Tibial artery (tissue), 4 donors: ENCODE results near the gene TBX19.

Experiments
- DNase-seq, 2 donors: peaks; one replicate each; pipeline ENCODE4 v3.0.0-alpha.2; 2019
- H3K27ac ChIP-seq, 2 donors: fragments of 200-600 bp; sonication (generic) in 1 of 2; 1 replicate in 1 of 2; 2 replicates in 1 of 2; pipeline ENCODE4 v1.5.1; 2018 to 2019; ENCODE audit warnings: mild to moderate bottlenecking in 1 of 2
- H3K27me3 ChIP-seq, 2 donors: fragments of 200-600 bp; sonication (generic) in 1 of 2; one replicate each; pipeline versions ENCODE4 v1.5.1 to v1.6.0; 2016 to 2019
- H3K36me3 ChIP-seq, 3 donors: fragments of 200-600 bp; sonication (generic) in 2 of 3; one replicate each; pipeline ENCODE4 v1.5.1; 2016 to 2019; ENCODE audit warnings: mild to moderate bottlenecking in 2 of 3
- H3K4me1 ChIP-seq, 4 donors: fragments of 200-600 bp; sonication (generic) in 2 of 4; 1 replicate in 3 of 4; 2 replicates in 1 of 4; pipeline ENCODE4 v1.5.1; 2016 to 2019
- H3K4me3 ChIP-seq, 2 donors: fragments of 200-600 bp; sonication (generic) in 1 of 2; 1 replicate in 1 of 2; 2 replicates in 1 of 2; pipeline ENCODE4 v1.5.1; 2018 to 2019; ENCODE audit warnings: mild to moderate bottlenecking in 2 of 2
- H3K9me3 ChIP-seq, 3 donors: fragments of 200-600 bp; sonication (generic) in 1 of 3; one replicate each; pipeline ENCODE4 v1.5.1; 2016 to 2019
- CTCF ChIP-seq, 2 experiments: fragments of 200-600 bp in 1 of 2; fragments of 450-650 bp in 1 of 2; IDR thresholded peaks; one replicate each; pipeline ENCODE4 v1.5.1; 2017 to 2019; ENCODE audit warnings: antibody characterized with exemption in 2 of 2, mild to moderate bottlenecking in 1 of 2, moderate library complexity in 1 of 2
- intact Hi-C: fragments of 100-400 bp; cut with DNase I; formaldehyde crosslinking; loops from one replicate; pipeline ENCODE4 v1.15.0; 2023; ENCODE audit warnings: low total_unique reads

TBX19 gene

GRCh38 chr1:168264296-168264695, 16.4 kb upstream of the TBX19 start:
- H3K27me3 ChIP-seq: no peaks in the 10 kb centered on the region
- H3K27ac ChIP-seq: no peak overlapping the region
- intact Hi-C loops: no loop called here

GRCh38 chr1:168265596-168265995, 15.1 kb upstream of the TBX19 start:
- peaks cover 0 to 4% (median 4%) of the 10 kb centered on the region in 3 donors for H3K36me3 ChIP-seq
- DNase-seq: no peak
- H3K27ac ChIP-seq: no peak overlapping the region
- H3K27me3 ChIP-seq: no peaks in the 10 kb centered on the region
- no peak overlapping the region for H3K4me3 ChIP-seq
- TF ChIP-seq CTCF (IDR thresholded peaks at IDR 0.05): no peak
- H3K9me3 ChIP-seq: no peaks in the 10 kb centered on the region
- intact Hi-C loops: no loop called here
- peaks cover 0 to 19% (median 17%) of the 10 kb centered on the region in 4 donors for H3K4me1 ChIP-seq

More at GRCh38 chr1:168264296-168264695, 16.4 kb upstream of the TBX19 start:
- Histone ChIP-seq H3K36me3 (peaks cover 0 to 4% (median 0%) of the 10 kb centered on the region in 3 donors), H3K4me3 (no peak overlapping the region), H3K9me3 (no peaks in the 10 kb centered on the region), H3K4me1 (peaks cover 0 to 25% (median 18%) of the 10 kb centered on the region in 4 donors)
- TF ChIP-seq CTCF (IDR thresholded peaks at IDR 0.05): no peak
- DNase-seq: no peak

- Histone ChIP-seq H3K27ac (no peak overlapping the region), H3K4me3 (no peak overlapping the region), H3K36me3 (peaks cover 0 to 4% (median 4%) of the 10 kb centered on the region in 3 donors), H3K27me3 (no peaks in the 10 kb centered on the region), H3K4me1 (peaks cover 0 to 11% (median 7%) of the 10 kb centered on the region in 4 donors), H3K9me3 (no peaks in the 10 kb centered on the region)
- no peak for TF ChIP-seq CTCF (IDR thresholded peaks at IDR 0.05)
- no peak for DNase-seq
- intact Hi-C loops: no loop called here
Measured at GRCh38 chr1:168266644-168267186, 14.0 kb upstream of the TBX19 start.

GRCh38 chr1:168271636-168272035, 9.0 kb upstream of the TBX19 start:
- intact Hi-C loops: no loop called here
- Histone ChIP-seq H3K4me3 (no peak overlapping the region), H3K4me1 (no peaks in the 10 kb centered on the region), H3K27ac (no peak overlapping the region), H3K36me3 (peaks cover 0 to 4% (median 0%) of the 10 kb centered on the region in 3 donors), H3K9me3 (peaks cover 0 to 2% (median 0%) of the 10 kb centered on the region in 3 donors), H3K27me3 (no peaks in the 10 kb centered on the region)
- no peak for TF ChIP-seq CTCF (IDR thresholded peaks at IDR 0.05)
- no peak for DNase-seq

- no peaks in the 10 kb centered on the region for H3K4me1 ChIP-seq
- H3K36me3 ChIP-seq: peaks cover 0 to 4% (median 0%) of the 10 kb centered on the region in 3 donors
- intact Hi-C loops: no loop called here
- H3K4me3 ChIP-seq: no peak overlapping the region
- no peak overlapping the region for H3K27ac ChIP-seq
- H3K27me3 ChIP-seq: no peaks in the 10 kb centered on the region
- H3K9me3 ChIP-seq: peaks cover 0 to 7% (median 0%) of the 10 kb centered on the region in 3 donors
- no peak for TF ChIP-seq CTCF (IDR thresholded peaks at IDR 0.05)
- no peak for DNase-seq
Measured at GRCh38 chr1:168273575-168273974, 7.1 kb upstream of the TBX19 start.
